GM23338 (cell line): Measurements from ENCODE around the gene EIF3L.
A peak's percentile ranks its signal among the peaks of the same experiment; 100 is the strongest.

Experiments used
- TF ChIP-seq, protein P1 (sequence below): IDR thresholded peaks from one replicate; pipeline ENCODE4 v1.6.1; 2018; ENCODE audit warnings: antibody characterized with exemption; ENCODE audit not compliant: unreplicated experiment
- TF ChIP-seq, protein P2 (sequence below), 2 experiments: fragments of 200-600 bp in 1 of 2; sonication (generic) in 1 of 2; conservative IDR thresholded peaks; 2 replicates each; pipeline versions ENCODE4 v1.5.1 to v1.6.1; 2016 to 2017; ENCODE audit warnings: antibody characterized with exemption in 2 of 2, low read depth in 2 of 2, mild to moderate bottlenecking in 2 of 2, moderate library complexity in 1 of 2

DNA sequence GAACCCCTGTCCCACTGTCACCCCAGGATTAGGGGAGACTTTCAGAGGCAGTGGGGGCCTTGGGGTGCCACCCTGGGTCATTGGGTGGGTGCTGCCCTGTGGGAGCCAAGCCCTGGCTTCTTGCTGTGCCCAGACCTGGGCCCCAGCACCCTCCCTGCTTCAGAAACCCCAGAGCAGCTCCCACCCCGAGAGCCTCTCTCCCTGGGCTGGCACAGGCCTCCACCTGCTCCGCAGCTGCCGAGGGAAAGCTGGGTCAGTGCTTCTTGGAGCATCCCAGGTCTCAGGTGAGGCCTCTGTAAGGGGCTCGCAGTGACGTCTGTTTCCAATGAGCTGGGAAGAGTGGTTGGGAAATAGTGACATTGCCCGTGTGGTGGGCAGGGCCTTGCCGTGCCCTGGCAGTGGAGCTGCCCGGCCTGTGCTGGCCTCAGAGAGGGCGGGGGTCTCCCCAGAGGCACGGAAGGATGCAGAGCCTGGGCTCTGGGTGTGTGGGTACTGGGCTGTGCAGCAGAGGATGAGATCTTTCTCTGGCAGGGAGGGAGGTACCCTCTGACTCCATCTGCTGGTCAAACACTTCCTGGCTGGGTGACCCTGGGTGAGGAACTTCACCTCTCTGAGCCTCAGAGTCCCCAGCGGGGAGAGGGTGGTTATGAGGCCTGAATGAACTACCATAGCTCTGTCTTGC lies 81.2 kb downstream of the EIF3L start:
- TF ChIP-seq, protein P1, sequence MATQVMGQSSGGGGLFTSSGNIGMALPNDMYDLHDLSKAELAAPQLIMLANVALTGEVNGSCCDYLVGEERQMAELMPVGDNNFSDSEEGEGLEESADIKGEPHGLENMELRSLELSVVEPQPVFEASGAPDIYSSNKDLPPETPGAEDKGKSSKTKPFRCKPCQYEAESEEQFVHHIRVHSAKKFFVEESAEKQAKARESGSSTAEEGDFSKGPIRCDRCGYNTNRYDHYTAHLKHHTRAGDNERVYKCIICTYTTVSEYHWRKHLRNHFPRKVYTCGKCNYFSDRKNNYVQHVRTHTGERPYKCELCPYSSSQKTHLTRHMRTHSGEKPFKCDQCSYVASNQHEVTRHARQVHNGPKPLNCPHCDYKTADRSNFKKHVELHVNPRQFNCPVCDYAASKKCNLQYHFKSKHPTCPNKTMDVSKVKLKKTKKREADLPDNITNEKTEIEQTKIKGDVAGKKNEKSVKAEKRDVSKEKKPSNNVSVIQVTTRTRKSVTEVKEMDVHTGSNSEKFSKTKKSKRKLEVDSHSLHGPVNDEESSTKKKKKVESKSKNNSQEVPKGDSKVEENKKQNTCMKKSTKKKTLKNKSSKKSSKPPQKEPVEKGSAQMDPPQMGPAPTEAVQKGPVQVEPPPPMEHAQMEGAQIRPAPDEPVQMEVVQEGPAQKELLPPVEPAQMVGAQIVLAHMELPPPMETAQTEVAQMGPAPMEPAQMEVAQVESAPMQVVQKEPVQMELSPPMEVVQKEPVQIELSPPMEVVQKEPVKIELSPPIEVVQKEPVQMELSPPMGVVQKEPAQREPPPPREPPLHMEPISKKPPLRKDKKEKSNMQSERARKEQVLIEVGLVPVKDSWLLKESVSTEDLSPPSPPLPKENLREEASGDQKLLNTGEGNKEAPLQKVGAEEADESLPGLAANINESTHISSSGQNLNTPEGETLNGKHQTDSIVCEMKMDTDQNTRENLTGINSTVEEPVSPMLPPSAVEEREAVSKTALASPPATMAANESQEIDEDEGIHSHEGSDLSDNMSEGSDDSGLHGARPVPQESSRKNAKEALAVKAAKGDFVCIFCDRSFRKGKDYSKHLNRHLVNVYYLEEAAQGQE: no peak
- TF ChIP-seq, protein P2, sequence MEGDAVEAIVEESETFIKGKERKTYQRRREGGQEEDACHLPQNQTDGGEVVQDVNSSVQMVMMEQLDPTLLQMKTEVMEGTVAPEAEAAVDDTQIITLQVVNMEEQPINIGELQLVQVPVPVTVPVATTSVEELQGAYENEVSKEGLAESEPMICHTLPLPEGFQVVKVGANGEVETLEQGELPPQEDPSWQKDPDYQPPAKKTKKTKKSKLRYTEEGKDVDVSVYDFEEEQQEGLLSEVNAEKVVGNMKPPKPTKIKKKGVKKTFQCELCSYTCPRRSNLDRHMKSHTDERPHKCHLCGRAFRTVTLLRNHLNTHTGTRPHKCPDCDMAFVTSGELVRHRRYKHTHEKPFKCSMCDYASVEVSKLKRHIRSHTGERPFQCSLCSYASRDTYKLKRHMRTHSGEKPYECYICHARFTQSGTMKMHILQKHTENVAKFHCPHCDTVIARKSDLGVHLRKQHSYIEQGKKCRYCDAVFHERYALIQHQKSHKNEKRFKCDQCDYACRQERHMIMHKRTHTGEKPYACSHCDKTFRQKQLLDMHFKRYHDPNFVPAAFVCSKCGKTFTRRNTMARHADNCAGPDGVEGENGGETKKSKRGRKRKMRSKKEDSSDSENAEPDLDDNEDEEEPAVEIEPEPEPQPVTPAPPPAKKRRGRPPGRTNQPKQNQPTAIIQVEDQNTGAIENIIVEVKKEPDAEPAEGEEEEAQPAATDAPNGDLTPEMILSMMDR (conservative IDR thresholded peaks at IDR 0.05; ENCODE audit: low read depth in 2 of 2): peak; percentile 38 to 69
